Iris pigment epithelial cell (primary cell): ENCODE measurements around the gene CFHR3.
"Not testable (repeated sequence)": the region's sequence is repeated elsewhere in the genome, so short reads cannot be mapped to it uniquely, and the experiment has no call there.

ENCODE experiments used
- DNase-seq: peaks from one replicate; pipeline ENCODE4 v3.0.0-alpha.2; 2011; ENCODE audit warnings: low read depth

The CFHR3 gene

DNA sequence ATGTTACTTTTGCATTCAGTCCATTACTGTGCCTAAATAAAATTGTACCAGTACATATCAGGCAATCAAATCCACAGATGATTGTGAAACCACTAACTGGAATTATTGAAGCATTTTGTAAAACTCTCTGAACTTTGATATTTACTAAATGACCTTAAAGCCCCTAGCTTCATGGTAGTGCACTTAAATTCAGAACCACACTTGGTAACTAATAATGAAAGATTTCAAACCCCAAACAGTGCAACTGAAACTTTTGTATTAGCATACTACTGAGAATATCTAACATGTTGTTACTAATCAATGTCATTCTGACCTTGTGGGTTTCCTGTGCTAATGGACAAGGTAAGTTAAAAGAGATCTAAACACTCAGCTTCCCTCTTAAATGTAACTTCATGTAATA is at the start of gene CFHR3:
TSS of gene CFHR3 (plus strand) at position 238 of the 400 bp plus-strand sequence. CDS start at position 285, 47 bp downstream.
- DNase-seq, result no peak

DNA sequence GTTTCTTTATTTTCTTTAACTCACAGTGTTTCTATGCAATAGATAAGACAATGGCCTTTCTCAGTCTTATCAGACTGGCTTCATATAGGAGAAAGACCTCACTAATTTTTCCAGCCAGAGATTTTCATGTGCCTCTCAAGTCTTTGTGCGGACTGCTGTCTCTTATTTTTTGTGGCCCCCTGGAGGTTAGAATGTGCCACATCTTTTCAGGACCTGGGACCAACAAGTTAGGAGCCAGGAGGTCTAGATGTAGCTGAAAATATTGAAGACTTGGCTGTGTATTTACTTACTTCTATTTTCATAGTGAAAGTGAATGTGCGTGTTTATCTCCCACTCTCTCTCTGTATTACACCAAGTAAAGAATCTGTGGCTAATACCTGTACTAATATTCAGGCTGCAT is 42.1 kb upstream of the CFHR3 start:
- DNase-seq, result peak; percentile 9

DNA sequence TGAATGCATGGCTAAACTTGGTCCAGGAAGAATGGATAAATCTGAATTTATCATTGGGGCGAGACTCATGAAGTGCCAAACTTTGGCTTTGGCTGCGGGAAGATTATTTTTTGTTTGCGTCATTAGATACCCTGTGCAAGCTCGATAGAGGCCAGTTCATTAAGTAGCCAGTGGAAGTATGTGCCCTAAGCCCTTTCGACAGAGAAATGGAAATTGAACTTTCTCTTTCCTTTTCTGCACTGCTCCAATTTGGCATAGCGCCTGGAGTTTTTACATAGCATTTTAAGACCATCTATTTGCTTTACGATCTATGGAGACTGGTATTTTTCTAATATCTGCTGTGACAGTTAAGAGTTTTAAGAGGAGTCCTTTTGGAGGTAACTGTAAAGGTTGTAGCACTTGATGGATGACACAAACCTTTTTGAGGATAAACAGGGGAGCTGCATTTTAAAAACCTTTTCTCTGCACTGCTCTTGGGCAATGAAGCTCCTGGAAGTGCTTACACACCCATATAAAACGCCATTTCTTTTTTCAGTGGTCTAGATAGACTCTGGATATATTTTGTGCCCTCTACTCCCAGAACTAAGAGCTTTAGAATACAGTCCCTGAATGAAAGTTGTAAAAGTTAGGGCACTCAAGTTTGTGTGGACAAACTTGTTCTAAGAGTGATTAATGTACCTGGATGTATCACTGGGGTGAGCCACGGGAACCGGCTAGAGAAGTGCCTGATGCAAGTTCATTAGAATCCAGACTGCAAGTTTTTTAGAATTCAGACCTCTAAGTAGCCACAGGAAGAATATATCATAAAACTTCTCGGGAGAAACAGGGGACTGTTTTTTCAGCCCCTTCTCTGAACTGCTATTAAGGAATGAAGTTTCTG is 41.3 kb upstream of the CFHR3 start:
- DNase-seq, result peak; percentile 7

DNA sequence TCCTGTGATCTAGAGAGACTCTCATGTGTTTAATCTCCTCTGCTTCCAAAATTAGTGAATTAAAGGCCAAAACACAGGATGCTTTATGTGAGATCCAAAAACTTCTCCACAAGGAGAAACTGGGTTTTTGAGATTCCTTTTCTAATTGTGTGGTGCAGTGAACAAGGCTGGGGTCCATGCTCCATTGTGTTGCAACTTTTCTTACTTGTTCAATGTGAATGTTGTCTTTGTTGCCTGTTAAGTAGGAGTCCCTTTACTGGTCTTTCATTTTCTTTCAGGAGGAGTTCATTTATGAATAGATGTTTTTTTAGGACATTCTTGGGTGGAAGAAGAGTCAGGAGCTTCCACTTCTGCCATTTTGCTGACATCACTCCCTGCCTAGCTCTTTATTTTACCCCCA is 40.6 kb upstream of the CFHR3 start:
- no peak for DNase-seq

DNA sequence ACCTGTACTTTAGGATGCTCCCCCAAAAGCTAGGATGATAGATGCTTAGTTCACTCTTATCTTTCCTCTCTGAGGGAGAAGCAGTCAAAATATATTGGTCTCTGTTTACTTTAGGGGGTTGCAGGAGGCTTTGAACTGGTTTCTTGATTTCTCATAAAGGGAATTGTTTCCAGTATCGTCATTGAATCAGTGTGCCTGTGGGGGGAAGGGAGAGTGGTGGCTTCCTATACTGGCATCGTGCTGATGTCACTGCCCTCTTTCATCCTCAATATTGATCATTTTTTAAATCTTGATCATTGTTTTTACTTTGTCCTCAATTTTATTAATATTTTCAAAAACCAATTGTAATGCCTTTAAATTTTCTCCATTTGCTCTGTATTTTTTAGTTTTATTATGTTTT is 40.2 kb upstream of the CFHR3 start:
- no peak for DNase-seq

DNA sequence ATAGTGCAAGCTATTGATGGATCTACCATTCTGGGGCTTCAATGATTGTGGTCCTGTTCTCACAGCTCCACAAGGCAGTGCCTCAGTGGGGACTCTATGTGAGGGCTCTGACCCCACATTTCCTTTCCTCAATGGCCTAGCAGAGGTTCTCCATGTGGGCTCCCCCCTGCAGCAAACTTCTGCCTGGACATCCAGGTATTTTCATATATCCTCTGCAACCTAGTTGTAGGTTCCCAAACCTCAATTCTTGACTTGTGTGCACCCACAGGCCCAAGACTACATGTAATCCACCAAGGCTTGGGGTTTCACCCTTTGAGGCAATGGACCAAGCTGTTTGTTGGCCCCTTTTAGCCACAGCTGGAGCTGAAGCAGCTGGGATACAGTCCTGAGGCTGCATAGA is 35.9 kb upstream of the CFHR3 start:
- no peak for DNase-seq

DNA sequence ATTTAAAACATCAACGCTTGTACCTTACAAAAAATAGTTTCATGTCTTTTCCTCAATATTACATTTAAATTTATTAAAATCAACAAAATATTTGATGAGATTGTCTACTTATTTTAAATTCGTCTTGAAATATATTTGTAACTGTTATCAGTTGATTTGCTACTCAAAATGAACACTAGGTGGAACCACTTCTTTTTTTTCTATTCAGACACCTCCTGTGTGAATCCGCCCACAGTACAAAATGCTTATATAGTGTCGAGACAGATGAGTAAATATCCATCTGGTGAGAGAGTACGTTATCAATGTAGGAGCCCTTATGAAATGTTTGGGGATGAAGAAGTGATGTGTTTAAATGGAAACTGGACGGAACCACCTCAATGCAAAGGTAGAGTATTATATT is 31.4 kb upstream of the CFHR3 start:
- peak; percentile 54 for DNase-seq

DNA sequence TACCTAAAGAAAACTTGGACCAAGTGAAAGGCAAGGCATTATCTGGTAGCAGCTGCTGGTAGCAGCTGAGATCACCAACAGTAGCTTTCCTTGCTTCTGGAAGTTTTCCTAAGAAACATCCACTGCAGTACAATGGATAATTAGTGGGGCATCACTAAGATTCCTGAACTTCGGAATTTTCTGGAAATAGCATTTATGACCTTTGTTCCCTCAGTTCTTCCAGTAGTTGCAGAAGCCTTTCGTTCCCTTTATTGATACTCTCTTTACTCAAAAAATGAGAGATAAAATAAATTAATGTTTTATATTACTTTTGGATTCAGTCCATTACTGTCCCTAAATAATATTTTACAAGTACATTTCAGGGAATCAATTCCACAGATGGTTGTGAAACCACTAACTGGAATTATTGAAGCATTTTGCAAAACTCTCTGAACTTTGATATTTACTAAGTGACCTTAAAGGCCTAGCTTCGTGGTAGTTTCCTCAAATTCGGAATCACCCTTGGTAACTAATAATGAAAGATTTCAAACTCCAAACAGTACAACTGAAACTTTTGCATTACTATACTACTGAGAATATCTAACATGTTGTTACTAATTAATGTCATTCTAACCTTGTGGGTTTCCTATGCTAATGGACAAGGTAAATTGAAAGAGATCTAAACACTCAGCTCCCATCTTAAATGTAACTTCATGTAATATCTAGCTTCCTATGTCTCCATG is 9.5 kb upstream of the CFHR3 start:
- DNase-seq, result not testable (repeated sequence)

DNA sequence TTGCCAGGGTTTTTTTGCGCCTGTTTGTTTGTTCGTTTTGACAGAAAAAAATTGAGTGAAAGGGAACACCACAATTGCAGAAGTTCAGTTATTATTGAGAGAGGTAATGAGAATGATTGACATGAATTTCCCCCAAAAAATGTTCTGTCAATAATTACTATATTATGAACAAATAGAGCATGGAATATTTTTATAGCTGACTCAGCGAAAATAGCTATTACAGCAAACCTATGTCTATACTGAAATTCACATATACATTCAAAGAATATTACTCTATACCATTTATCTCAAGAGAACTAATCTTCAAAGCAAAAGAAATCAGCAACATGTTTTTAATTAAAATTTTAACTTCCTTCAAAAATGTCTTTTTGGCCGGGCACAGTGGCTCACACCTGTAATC is 4.8 kb upstream of the CFHR3 start:
- DNase-seq, result not testable (repeated sequence)

DNA sequence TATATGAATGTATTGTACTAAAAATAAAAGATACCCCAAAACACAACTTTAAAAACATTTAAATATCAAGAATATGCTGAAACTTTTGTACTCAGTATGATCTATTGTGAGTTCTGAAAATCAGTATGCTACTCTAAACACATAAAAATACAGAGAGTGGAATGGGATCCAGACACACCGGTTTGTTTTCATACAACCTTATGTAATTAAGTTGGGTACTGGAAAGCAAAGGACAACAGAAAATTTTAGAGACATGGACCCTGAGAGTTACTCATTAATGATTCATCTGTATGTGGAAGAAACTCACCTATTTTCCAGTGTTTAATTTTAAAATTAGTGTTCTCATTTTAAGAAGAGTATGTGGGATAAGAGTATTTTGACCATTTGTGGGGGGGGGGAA is 927 bp upstream of the CFHR3 start:
- DNase-seq, result no peak

DNA sequence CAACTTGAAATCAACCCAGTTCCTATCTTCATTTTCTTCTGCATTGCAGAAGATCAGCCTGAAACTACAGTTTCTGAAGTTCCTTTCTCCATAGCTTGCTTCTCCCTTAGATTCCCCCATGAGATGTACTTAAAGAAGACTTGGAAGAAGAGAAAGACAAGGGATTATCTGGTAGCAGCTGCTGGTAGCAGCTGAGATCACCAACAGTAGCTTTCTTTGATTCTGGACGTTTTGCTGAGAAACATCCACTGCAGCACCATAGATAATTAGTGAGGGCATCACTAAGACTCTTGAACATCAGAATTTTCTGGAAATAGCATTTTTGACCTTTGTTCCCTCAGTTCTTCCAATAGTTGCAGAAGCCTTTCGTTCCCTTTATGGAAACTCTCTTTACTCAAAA is 465 bp upstream of the CFHR3 start:
- no peak for DNase-seq

DNA sequence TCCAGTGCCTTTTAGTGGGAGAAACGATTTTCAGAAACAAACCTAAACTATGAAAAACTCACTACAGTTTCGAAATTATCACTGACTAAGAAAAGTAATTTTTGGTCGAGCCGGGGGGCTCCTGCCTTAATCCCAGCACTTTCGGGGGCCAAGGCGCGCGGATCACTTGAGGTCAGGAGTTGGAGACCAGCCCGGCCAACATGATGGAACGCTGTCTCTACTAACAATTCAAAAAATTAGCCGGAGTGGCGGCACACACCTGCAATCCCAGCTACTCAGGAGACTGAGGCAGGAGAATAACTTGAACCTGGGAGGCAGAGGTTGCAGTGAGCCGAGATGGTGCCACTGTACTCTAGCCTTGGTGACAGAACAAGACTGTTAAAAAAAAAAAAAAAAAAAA is 3.0 kb downstream of the CFHR3 start:
- no peak for DNase-seq

DNA sequence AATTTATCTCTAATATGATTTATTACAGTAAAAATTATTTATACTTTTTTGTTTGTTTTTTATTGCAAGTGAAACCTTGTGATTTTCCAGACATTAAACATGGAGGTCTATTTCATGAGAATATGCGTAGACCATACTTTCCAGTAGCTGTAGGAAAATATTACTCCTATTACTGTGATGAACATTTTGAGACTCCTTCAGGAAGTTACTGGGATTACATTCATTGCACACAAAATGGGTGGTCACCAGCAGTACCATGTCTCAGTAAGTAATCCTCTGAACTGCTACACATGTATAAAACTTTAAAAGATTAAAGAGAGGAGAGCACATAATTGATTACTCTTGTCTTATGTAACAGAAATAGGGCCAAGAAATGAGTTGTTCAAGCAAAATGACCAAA is 4.5 kb downstream of the CFHR3 start:
- DNase-seq, result no peak

DNA sequence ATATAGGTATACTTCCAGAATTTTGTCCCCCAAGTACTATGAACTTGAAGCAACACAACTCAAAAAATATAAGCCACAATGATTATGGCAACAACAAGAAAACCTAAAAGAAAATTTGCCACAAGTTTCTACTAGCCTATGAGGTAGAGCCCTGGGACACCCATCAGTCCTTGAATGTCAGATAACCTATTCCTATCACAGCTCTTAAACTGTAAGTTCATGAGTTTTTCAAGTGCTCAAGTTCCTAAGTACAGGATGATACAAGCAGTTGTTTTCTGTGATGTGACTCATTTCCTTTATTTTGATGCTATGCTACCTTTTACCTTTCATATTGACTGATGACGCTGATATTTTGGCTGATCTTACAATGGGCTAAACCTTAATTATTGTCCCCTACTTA is 16.6 kb downstream of the CFHR3 start:
- not testable (repeated sequence) for DNase-seq

DNA sequence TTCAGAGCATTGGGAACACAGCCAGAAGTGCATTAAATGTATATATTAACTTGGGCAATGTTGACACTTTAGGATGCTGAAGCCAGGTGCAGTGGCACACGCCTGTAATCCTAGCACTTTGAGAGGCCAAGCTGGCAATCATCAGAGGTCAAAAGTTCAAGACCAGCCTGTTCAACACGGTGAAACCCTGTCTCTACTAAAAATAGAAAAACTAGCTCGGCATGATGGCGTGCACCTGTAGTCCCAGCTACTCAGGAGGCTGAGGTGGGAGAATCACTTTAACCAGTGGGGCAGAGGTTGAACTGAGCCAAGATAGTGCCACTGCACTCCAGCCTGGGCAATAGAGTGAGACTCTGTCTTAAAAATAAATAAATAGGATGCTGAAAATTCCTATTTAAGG is 19.5 kb downstream of the CFHR3 start:
- not testable (repeated sequence) for DNase-seq

DNA sequence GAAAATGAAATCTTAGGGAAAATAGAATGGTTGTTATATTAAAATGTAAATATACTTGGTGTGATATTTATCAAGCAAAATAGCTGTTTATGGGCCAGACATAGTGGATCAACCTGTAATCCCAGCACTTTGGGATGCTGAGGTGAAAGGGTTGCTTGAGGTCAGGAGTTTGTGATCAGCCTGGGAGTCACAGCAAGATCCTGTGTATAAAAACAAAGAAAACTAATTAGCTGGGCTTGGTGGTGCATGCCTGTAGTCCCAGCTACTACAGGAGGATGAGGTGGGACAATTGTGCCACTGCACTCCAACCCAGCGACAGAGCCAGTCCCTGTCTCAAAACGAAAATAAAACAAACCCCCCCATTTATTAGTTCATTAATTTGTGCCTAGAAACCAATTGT is 23.3 kb downstream of the CFHR3 start:
- no peak for DNase-seq

DNA sequence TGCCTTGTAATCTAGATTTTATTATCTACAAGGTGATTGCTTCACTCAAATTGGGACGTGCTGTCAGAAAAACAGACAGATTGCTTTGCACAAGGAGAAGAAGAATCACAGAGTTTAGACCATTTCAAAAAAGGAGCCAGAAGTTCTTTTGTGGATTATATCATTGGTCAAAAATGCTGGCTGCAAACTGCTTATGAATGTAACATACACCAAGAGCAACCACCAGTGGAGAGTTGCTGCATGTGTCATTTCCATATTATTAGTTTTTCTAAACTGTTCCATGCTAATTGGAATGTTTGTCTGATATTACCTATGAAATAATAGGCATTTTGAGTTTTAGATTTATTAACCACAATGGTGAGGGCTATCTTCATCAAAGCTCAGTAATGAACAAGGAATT is 27.3 kb downstream of the CFHR3 start:
- not testable (repeated sequence) for DNase-seq

DNA sequence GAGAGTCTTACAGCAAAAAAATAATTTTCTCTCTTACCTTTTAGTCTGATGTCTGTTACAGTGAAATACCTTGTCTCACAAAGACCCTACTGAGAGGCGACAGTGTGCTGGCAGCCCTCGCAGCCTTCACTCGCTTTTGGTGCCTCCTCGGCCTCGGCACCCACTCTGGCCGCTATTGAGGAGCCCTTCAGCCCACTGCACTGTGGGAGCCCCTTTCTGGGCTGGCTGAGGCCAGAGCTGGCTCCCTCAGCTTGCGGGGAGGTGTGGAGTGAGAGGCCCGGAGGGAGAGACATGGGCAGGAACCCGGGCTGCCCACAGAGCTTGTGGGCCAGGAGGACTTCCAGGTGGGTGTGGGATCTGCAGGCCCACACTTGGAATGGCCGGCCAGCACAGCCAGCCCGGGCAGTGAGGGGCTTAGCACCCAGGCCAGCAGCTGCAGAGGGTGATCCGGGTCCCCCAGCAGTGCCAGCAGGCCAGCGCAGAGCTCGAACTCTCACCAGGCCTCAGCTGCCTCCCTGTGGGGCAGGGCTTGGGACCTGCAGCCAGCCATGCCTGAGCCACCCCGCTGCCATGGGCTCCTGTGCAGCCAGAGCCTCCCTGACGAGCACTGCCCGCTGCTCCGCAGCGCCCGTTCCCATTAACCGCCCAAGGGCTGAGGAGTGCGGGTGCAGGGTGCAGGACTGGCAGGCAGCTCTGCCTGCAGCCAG is 34.0 kb downstream of the CFHR3 start:
- DNase-seq, result no peak

DNA sequence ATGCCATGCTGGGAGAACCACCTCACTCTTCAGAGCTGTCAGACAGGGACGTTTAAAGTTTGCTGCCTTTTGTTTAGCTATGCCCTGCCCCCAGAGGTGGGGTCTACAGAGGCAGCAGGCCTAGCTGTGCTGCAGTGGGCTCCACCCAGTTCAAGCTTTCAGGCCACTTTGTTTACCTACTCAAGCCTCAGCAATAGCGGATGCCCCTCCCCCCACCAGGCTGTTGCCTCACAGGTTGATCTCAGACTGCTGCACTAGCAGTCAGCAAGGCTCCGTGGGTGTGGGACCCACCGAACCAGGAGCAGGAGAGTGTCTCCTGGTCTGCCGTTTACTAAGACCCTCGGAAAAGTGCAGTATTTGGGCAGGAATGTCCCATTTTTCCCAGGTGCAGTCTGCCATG is 42.8 kb downstream of the CFHR3 start:
- DNase-seq, result not testable (repeated sequence)

DNA sequence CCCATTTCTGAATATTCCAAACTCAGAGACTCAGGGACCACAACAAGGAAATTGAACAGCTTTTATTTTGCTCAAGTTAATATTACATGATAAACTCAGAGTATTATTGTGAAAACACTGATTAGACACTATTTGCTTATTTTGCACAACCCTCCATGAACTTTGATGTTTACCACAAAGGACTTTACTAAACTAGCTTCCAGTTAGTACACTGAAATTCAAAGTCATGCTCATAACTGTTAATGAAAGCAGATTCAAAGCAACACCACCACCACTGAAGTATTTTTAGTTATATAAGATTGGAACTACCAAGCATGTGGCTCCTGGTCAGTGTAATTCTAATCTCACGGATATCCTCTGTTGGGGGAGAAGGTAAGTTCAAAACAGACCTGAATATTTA is 44.9 kb downstream of the CFHR3 start, which contains the start of gene CFHR1:
TSS of gene CFHR1 (plus strand) at position 201 of the 400 bp plus-strand sequence. CDS start at position 315, 114 bp downstream.
- not testable (repeated sequence) for DNase-seq

DNA sequence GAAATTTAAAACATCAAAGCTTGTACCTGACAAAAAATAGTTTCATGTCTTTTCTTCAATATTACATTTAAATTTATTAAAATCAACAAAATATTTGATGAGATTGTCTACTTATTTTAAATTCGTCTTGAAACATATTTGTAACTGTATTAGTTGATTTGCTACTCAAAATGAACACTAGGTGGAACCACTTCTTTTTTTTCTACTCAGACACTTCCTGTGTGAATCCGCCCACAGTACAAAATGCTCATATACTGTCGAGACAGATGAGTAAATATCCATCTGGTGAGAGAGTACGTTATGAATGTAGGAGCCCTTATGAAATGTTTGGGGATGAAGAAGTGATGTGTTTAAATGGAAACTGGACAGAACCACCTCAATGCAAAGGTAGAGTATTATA is 53.2 kb downstream of the CFHR3 start:
- DNase-seq, result not testable (repeated sequence)
